ENCODE data around the gene TRAF1.

GRCh38 chr9:120974181-120974580 is 47.6 kb upstream of the TRAF1 start:
- TF ChIP-seq CTCF (IDR thresholded peaks at IDR 0.05) (no peak), POLR2A (IDR thresholded peaks at IDR 0.05) (no peak)

All from testis (tissue), 2 donors.